HFF-Myc (cell line): ENCODE data around the gene ST6GAL1.
"Not testable (repeated sequence)": the region's sequence is repeated elsewhere in the genome, so short reads cannot be mapped to it uniquely, and the experiment has no call there.

ENCODE experiments used
- DNase-seq: peaks from one replicate; pipeline ENCODE4 v3.0.0-alpha.2; 2011; ENCODE audit warnings: low read depth; ENCODE audit errors: extremely low read depth
- H3K4me3 ChIP-seq: replicated peaks from 2 replicates; pipeline ENCODE4 v1.5.1; 2011; ENCODE audit warnings: low read depth, mild to moderate bottlenecking, control low read depth, low read length
- CTCF ChIP-seq: IDR thresholded peaks from 2 replicates; pipeline ENCODE4 v1.5.1; 2012; ENCODE audit warnings: mild to moderate bottlenecking, low read depth, low read length, control low read depth; ENCODE audit errors: missing control alignments

The ST6GAL1 gene

GRCh38 chr3:186902154-186902553, 28.2 kb upstream of the ST6GAL1 start:
- no peak overlapping the region for H3K4me3 ChIP-seq
- DNase-seq = no peak
- TF ChIP-seq CTCF = no peak

- H3K4me3 ChIP-seq = no peak overlapping the region
- TF ChIP-seq CTCF = no peak
- no peak for DNase-seq
Measured at GRCh38 chr3:186902713-186903112, 27.6 kb upstream of the ST6GAL1 start.

DNA sequence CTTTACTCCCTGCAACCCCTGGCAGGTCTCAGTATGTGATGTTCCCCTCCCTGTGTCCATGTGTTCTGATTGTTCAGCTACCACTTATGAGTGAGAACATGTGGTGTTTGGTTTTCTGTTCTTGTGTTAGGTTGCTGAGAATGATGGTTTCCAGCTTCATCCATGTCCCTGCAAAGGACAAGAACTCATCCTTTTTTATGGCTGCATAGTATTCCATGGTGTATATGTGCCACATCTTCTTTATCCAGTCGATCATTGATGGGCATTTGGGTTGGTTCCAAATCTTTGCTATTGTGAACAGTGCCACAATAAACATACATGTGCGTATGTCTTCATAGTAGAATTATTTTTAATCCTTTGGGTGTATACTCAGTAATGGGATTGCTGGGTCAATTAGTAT, 26.6 kb upstream of the ST6GAL1 start:
- H3K4me3 ChIP-seq, DNase-seq: not testable (repeated sequence)

DNA sequence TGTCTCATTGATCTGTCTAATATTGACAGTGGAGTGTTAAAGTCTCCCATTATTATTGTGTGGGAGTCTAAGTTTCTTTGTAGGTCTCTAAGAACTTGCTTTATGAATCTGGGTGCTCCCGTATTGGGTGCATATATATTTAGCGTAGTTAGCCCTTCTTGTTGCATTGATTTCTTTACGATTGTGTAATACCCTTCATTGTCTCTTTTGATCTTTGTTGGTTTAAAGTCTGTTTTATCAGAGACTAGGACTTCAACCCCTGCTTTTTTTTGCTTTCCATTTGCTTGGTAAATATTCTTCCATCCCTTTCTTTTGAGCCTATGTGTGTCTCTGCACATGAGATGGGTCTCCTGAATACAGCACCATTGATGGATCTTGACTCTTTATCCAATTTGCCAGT, 23.3 kb upstream of the ST6GAL1 start:
- not testable (repeated sequence) for DNase-seq, H3K4me3 ChIP-seq

DNA sequence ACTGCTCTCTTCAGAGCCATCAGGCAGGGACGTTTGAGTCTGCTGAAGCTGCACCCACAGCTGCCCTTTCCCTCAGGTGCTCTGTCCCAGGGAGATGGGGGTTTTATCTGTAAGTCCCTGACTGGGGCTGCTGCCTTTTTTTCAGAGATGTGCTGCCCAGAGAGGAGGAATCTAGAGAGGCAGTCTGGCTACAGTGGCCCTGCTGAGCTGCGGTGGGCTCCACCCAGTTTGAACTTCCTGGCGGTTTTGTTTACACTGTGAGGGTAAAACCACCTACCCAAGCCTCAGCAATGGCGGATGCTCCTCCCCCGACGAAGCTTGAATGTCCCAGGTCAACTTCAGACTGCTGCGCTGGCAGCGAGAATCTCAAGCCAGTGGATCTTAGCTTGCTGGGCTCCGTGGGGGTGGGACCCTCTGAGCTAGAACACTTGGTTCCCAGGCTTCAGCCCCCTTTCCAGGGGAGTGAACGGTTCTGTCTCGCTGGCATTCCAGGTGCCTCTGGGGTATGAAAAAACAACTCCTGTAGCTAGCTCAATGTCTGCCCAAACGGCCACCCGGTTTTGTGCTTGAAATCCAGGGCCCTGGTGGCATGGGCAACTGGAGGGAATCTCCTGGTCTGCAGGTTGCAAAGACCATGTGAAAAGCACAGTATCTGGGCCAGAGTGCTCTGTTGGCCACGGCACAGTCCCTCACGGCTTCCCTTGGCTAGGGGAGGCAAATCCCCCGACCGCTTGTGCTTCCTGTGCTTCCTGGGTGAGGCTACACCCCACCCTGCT, 21.1 kb upstream of the ST6GAL1 start:
- no peak for DNase-seq
- TF ChIP-seq CTCF = no peak
- H3K4me3 ChIP-seq = no peak overlapping the region

- no peak for DNase-seq
- TF ChIP-seq CTCF = no peak
- no peak overlapping the region for H3K4me3 ChIP-seq
Measured at GRCh38 chr3:186915806-186916796, 14.2 kb upstream of the ST6GAL1 start.

- no peak overlapping the region for H3K4me3 ChIP-seq
- no peak for DNase-seq
- TF ChIP-seq CTCF = no peak
Measured at GRCh38 chr3:186917512-186918312, 12.6 kb upstream of the ST6GAL1 start.
